Tibial nerve (tissue), 4 donors: ENCODE data around the gene ABCG5. TPM values are rescaled to one million over a fixed set of nuclear protein-coding genes. Genes with fewer than 3 reads are reported as not detected.

Experiments used
- DNase-seq, 2 donors: peaks; one replicate each; pipeline ENCODE4 v3.0.0-alpha.2; 2019; ENCODE audit warnings: low spot score in 2 of 2
- H3K27ac ChIP-seq, 4 donors: fragments of 200-600 bp; sonication (generic) in 3 of 4; one replicate each; pipeline ENCODE4 v1.5.1; 2017 to 2019; ENCODE audit warnings: mild to moderate bottlenecking in 1 of 4
- H3K27me3 ChIP-seq, 2 donors: fragments of 200-600 bp; sonication (generic) in 1 of 2; one replicate each; pipeline versions ENCODE4 v1.5.1 to v1.6.0; 2017 to 2019
- H3K36me3 ChIP-seq, 3 donors: fragments of 200-600 bp; sonication (generic); one replicate each; pipeline ENCODE4 v1.5.1; 2018 to 2019
- H3K4me1 ChIP-seq, 4 donors: fragments of 200-600 bp; sonication (generic) in 3 of 4; one replicate each; pipeline ENCODE4 v1.5.1; 2017 to 2019
- H3K4me3 ChIP-seq, 4 donors: fragments of 200-600 bp; sonication (generic) in 3 of 4; one replicate each; pipeline ENCODE4 v1.5.1; 2017 to 2019; ENCODE audit warnings: mild to moderate bottlenecking in 1 of 4, moderate library complexity in 1 of 4
- H3K9me3 ChIP-seq, 4 donors: fragments of 200-600 bp; sonication (generic) in 3 of 4; one replicate each; pipeline ENCODE4 v1.5.1; 2017 to 2019
- CTCF ChIP-seq, 5 experiments: fragments of 200-600 bp in 3 of 5; fragments of 450-650 bp in 2 of 5; sonication (generic) in 3 of 5; IDR thresholded peaks; one replicate each; pipeline ENCODE4 v1.5.1; 2016 to 2019; ENCODE audit warnings: antibody characterized with exemption in 5 of 5, mild to moderate bottlenecking in 3 of 5, moderate library complexity in 2 of 5
- EP300 ChIP-seq, 2 donors: sonication (generic); formaldehyde crosslinking; IDR thresholded peaks; one replicate each; pipeline ENCODE4 v1.6.1; 2017; ENCODE audit warnings: antibody characterized with exemption in 2 of 2, mild to moderate bottlenecking in 1 of 2
- POLR2A ChIP-seq, 2 donors: fragments of 450-650 bp; IDR thresholded peaks; one replicate each; pipeline ENCODE4 v1.6.1; 2017; ENCODE audit warnings: antibody characterized with exemption in 2 of 2, mild to moderate bottlenecking in 2 of 2, moderate library complexity in 2 of 2
- WGBS, 2 donors: methylation state at CpG; one replicate each; pipeline ENCODE4 v1.1.5; 2018; 5-methylcytosine and 5-hydroxymethylcytosine counted together
- total RNA-seq, 4 donors: library from RNA; depleted of rRNA; stranded (reverse); fragments of >200 nt; gene quantifications; one replicate each; pipeline ENCODE4 v1.1.0, GENCODE V29; 2016

The ABCG5 gene
- total RNA-seq, 4 donors from 2014 or later: not detected

GRCh38 chr2:43874776-43875451 lies 36.3 kb upstream of the ABCG5 start:
- peaks cover 0 to 11% of the 10 kb centered on the region in 2 donors for H3K27me3 ChIP-seq
- no peak for TF ChIP-seq EP300 (IDR thresholded peaks at IDR 0.05)
- no peak for TF ChIP-seq CTCF (IDR thresholded peaks at IDR 0.05)
- TF ChIP-seq POLR2A (IDR thresholded peaks at IDR 0.05): no peak
- no peak overlapping the region for H3K4me3 ChIP-seq
- no peaks in the 10 kb centered on the region for H3K9me3 ChIP-seq
- H3K4me1 ChIP-seq: no peaks in the 10 kb centered on the region
- 81 to 85% methylated on average over 10 to 11 of the region's 11 CpGs for WGBS, 2 donors
- H3K36me3 ChIP-seq: no peaks in the 10 kb centered on the region
- DNase-seq: no peak
- H3K27ac ChIP-seq: no peak overlapping the region

- Histone ChIP-seq H3K27me3 (peaks cover 0 to 15% of the 10 kb centered on the region in 2 donors), H3K4me1 (no peaks in the 10 kb centered on the region), H3K9me3 (no peaks in the 10 kb centered on the region), H3K36me3 (no peaks in the 10 kb centered on the region), H3K27ac (no peak overlapping the region), H3K4me3 (no peak overlapping the region)
- 49 to 58% methylated on average over 12 of the region's 12 CpGs for WGBS, 2 donors
- no peak for DNase-seq
- TF ChIP-seq POLR2A (IDR thresholded peaks at IDR 0.05) (no peak), CTCF (IDR thresholded peaks at IDR 0.05) (no peak), EP300 (IDR thresholded peaks at IDR 0.05) (no peak)
Observed at GRCh38 chr2:43872151-43872550, 33.5 kb upstream of the ABCG5 start.

GRCh38 chr2:43855292-43855691 lies 16.7 kb upstream of the ABCG5 start:
- no peak for DNase-seq
- TF ChIP-seq EP300 (IDR thresholded peaks at IDR 0.05) (no peak), POLR2A (IDR thresholded peaks at IDR 0.05) (no peak), CTCF (IDR thresholded peaks at IDR 0.05) (no peak)

GRCh38 chr2:43854671-43855070 lies 16.0 kb upstream of the ABCG5 start:
- no peak for DNase-seq
- Histone ChIP-seq H3K36me3 (no peaks in the 10 kb centered on the region), H3K4me3 (no peak overlapping the region), H3K27ac (no peak overlapping the region), H3K9me3 (no peaks in the 10 kb centered on the region), H3K27me3 (peaks cover 0 to 9% of the 10 kb centered on the region in 2 donors), H3K4me1 (no peaks in the 10 kb centered on the region)
- TF ChIP-seq POLR2A (IDR thresholded peaks at IDR 0.05) (no peak), CTCF (IDR thresholded peaks at IDR 0.05) (no peak), EP300 (IDR thresholded peaks at IDR 0.05) (no peak)
- WGBS, 2 donors: 61 to 79% methylated on average over 3 of the region's 3 CpGs

More at GRCh38 chr2:43855292-43855691, 16.7 kb upstream of the ABCG5 start:
- peaks cover 0 to 9% of the 10 kb centered on the region in 2 donors for H3K27me3 ChIP-seq
- no peaks in the 10 kb centered on the region for H3K9me3 ChIP-seq
- H3K27ac ChIP-seq: no peak overlapping the region
- WGBS, 2 donors: 78 to 84% methylated on average over 2 of the region's 2 CpGs
- H3K4me3 ChIP-seq: no peak overlapping the region
- no peaks in the 10 kb centered on the region for H3K36me3 ChIP-seq
- H3K4me1 ChIP-seq: no peaks in the 10 kb centered on the region

- no peaks in the 10 kb centered on the region for H3K4me1 ChIP-seq
- TF ChIP-seq CTCF (IDR thresholded peaks at IDR 0.05): no peak
- no peak for TF ChIP-seq EP300 (IDR thresholded peaks at IDR 0.05)
- H3K27ac ChIP-seq: no peak overlapping the region
- no peaks in the 10 kb centered on the region for H3K36me3 ChIP-seq
- H3K27me3 ChIP-seq: peaks cover 0 to 9% of the 10 kb centered on the region in 2 donors
- no peaks in the 10 kb centered on the region for H3K9me3 ChIP-seq
- WGBS, 2 donors: 75 to 81% methylated on average over 10 of the region's 10 CpGs
- H3K4me3 ChIP-seq: no peak overlapping the region
- no peak for DNase-seq
Observed at GRCh38 chr2:43853141-43854081, 14.8 kb upstream of the ABCG5 start.
